GM12878 (cell line): ENCODE results near the gene CSK.

Experiments
- NR2C1 ChIP-seq: fragments of 450-650 bp; IDR thresholded peaks from 2 replicates; pipeline ENCODE4 v1.6.1; 2017; ENCODE audit warnings: antibody characterized with exemption, mild to moderate bottlenecking, moderate library complexity
- SREBF2 ChIP-seq: IDR thresholded peaks from 2 replicates; pipeline ENCODE4 v1.6.1; 2012; ENCODE audit warnings: mild to moderate bottlenecking, low read length

DNA sequence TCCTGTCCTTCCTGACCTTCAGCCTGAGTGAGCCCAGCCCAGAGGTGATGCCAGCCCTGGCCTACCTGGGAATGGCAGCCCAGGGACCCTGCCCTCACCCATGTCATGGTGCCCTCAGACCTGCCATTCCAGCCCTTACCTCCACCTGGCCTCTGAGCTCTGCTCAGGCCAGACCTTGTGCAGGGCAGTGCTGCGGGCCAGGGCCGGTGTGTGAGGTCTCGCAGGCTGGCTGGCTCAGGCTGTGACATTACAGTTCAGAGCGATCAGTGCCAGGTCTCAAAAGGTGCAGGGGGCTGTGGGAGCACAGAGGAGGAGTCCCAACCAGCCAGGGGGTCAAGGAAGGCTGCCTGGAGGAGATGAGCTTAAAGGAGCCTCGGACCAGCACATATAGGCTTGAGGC lies 38.2 kb downstream of the CSK start:
- TF ChIP-seq NR2C1 (no peak), SREBF2 (no peak)
